SKM-1 treated with dmso at 0.1 percent for 144 hours (cell line): Measurements from ENCODE around the gene PTPRZ1.

Experiments used
- DNase-seq: peaks from one replicate; lab custom pipeline; 2025; ENCODE audit not compliant: unreplicated experiment; lab: John Stamatoyannopoulos, UW

PTPRZ1 gene

DNA sequence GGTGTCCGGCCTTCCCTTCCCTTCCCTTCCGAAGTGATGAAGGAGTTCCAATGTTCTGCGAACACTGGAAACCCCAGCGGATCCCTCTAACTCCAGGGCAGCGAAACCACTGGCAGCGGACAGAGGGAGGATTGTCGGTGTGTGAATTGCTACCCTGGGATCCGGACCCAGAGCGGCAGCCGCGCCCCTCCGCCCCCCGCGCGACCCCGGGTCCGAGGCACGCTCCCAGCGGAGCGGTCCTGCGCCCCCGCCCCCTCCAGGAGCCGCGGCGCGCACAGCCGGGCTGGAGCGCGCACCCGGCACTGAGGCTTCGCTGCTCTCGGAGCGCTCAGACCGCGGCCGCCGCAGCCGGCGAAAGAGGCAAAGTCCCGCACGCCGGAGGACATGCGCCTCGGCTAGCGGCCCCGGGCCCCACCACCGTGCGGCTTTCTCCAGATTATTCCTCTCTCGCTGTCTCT is at the start of gene PTPRZ1:
Gene PTPRZ1, plus strand, starts transcription at position 331 of the 458 bp plus-strand sequence. CDS start 339 bp downstream, outside the sequence.
- DNase-seq: no peak

DNA sequence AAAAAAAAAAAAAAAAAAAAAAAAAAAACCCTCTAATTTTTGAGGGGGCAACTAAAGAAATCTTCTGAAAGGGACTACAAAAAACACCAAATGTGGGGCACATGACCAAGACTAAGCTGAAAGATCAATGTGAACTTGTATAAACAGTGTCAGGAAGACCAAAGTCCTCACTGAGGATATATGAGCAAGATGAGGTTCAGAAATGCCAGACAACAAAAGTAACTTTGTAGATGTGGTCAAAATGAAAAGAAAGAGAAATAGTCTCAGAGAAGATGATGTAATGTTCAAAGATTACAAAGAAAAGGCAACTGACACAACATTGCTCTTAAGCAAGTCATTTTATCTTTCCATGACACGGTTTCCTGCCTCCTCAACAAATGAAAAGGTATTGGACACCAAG is 48.7 kb upstream of the PTPRZ1 start:
- DNase-seq: no peak

DNA sequence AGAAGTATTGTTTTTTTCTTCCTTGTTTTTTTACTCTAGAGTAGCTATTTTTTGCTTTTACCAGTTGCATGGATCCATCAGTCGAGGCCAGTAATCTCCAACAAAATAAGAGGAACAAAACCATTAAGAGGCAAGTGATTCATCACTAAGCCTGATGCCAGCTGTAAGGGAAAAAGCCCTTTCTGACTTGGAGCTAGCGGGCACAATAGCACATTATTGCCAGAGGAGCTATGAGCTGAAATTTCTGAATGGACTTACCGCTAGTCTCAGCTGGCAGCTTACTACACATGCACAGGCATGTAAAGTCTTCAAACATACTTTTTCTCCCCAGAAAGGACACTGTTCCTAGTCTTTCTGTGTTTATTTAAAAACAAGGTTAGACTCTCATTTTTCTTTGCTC is 41.6 kb upstream of the PTPRZ1 start:
- no peak for DNase-seq

GRCh38 chr7:121831801-121832200 is 41.2 kb upstream of the PTPRZ1 start:
- DNase-seq: no peak

DNA sequence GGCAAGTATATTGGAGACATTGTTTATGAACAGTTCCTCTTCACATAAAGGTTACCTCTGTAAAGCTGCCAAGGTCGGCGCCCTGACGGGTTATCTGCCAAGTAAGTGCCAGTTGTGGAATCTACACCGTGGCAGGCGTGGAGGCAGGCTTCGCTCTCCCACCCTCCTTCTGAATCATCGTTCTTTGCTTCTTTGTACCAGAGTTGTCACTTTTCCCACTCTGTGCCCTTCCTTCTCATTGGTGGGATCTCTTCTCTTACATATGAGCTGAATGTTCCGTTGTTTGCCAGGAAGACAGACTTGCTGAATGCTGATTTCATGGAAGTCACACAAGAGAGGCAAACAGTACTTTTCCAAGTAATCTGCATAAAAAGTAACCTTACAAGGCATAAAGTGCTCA is 40.6 kb upstream of the PTPRZ1 start:
- DNase-seq: no peak

DNA sequence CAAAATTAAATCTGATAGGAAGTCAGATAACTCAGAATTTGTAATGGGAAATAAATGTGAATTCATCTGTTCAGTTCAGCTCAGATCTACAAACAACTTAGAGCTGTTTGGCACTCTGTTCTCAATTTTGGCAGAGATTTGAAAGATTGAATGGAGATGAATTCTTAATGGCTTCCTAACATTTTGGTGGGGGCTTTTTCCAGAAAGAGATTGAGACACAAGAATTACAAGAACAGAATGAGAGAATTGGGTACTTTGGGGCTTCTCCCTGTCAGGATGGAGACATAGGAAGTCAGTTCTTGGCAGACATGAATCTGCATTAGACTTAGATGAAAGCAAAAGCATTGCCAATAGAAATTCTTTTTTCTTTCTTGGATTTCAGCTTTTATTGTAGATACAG is 39.0 kb upstream of the PTPRZ1 start:
- DNase-seq: no peak

GRCh38 chr7:121837462-121837861 is 35.5 kb upstream of the PTPRZ1 start:
- no peak for DNase-seq

- no peak for DNase-seq
Observed at GRCh38 chr7:121847041-121847440, 25.9 kb upstream of the PTPRZ1 start.

DNA sequence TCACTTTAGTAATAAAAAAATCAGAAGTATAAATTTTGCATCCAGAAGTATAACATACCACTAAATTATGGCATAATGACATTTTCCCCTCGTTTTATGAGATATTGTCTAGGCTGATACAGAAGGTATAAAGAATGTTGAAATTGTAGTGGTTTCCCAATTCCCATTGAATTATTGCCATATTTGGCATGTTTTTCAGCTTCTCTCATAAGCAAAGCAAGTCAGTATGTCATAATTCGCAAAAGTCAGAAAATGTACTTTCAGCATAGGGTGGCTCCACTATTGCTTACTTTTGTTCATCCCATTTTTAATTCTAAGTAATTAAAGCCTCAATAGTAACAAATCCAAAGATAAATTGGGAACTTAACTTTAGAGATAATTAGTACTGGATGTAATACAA is 19.7 kb upstream of the PTPRZ1 start:
- no peak for DNase-seq

DNA sequence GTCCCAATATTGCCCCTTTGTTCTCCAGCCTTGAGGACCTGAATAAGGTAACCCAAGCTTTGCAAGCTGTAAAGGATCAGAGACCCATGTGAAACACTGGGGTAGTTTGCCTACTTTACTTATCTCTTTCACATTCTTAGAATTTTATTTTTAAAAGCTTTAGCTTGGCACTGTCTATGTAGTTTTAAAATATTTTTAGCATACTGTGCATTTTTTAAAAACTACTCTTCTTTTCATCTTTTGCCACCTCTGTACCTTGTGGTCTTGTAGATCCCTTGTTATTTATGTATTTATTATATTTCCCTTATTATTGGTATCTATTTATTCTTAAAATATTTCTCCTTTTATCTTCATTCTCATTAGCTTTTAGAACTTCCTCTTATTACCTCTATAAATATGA is 12.0 kb upstream of the PTPRZ1 start:
- DNase-seq: no peak

- DNase-seq: no peak
Observed at GRCh38 chr7:121862591-121862990, 10.4 kb upstream of the PTPRZ1 start.

- no peak for DNase-seq
Observed at GRCh38 chr7:121871188-121871587, 1.8 kb upstream of the PTPRZ1 start.

DNA sequence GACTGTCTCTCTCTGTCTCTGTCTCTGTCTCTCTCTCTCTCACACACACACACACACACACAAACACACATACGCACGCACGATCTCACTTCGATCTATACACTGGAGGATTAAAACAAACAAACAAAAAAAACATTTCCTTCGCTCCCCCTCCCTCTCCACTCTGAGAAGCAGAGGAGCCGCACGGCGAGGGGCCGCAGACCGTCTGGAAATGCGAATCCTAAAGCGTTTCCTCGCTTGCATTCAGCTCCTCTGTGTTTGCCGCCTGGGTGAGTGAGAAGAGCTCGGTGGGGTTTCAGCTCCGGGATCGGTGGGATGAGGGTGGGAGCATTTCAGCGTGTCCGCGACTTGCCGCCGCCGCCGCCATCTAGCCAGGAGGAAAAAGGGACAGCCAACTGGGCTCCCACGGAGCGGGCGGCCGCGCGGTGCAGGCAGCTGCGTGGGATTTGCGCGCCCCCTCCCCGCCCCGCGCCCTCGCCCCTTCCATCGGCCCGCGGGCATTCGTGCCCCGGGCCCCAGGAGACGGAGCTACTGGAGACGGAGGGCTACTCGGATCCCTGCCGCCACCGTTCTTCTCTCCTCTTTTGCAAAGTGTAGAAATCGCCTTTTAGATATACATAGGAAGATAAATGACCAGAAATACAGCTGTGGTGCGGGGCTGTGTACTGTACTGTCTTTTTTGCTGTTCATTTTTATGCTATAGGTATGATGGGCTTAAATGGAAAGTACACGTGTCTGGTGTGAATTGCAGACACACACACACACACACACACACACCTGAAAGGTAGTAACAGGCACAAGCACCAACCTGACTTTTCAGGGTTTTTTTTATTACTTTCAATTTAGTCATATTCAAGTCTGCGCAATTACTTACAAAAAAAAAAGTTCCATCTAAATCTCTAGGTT is 581 bp downstream of the PTPRZ1 start:
- no peak for DNase-seq

DNA sequence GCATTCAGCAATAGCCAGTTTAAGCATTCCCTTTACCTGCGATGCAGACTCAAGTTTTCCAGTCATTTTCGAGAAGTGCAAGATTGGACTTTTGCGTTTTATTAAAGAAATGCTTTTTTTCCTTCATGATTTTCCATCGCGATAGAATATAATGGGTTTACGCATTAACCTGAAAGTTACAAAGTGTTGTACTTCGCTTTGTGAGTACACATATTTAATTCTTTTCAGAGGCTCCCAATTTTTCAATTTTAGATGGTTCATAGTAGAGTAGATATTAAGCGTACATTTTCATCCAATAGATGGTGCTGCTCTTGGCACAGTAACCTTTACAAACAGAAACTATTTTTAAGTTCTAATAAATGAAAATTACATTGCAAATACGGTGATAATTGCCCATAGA is 1.3 kb downstream of the PTPRZ1 start:
- DNase-seq: no peak

DNA sequence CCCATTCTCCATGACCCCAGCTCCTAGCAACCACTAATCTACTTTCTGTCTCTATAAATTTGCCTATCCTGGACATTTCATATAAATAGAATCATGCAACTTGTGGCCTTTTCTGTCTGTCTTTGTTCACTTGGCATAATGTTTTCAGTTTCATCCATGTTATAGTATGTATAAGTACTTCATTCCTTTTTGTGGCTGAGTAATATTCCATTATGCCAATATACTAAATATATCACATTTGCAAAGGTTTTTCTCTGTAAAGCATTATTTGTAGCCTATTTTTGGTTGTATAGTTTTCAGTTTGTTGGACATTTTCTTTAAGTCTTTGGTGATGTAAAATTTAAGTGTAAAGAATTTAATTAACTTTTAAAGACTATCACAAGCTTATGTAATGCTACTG is 2.2 kb downstream of the PTPRZ1 start:
- no peak for DNase-seq

DNA sequence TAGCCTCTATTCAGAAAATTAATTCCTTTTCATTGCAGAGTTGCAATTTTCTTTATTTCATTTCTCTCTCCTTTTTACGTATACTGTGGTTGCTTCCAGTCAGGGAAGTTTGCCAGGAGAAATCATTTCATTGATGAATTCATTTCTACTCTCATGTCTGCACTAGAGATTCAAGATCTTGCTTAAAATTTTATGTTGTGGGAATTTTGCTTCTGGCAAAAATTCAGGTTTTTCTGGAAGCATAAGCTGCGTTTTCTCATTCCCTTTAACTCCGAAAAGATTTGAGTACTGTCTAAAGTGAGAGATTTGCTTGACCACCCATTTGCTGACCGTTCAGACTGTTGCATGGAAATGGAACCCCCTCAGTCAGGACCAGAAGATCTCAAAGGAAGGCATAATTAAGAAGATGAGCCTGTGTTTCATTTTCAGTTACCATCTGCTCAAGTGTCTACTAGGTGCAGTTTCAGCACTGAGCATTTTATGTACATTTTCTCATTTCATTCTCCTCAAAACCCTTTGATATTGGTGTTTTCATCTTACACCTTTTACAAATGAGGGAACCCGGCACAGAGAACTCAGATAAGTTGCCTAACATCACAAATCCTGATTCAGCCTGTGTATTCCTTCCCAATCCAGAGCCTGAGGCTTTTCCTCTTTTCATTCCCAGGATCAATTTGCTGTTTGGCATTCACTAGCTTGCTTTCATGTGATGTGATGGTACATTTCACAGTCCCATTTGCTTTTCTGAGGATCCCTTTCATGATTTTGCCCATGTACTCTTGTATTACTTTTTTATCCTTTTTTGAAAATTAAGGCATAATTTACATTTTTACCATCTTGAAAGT is 3.9 kb downstream of the PTPRZ1 start:
- no peak for DNase-seq

GRCh38 chr7:121878918-121879464 is 6.0 kb downstream of the PTPRZ1 start:
- no peak for DNase-seq

DNA sequence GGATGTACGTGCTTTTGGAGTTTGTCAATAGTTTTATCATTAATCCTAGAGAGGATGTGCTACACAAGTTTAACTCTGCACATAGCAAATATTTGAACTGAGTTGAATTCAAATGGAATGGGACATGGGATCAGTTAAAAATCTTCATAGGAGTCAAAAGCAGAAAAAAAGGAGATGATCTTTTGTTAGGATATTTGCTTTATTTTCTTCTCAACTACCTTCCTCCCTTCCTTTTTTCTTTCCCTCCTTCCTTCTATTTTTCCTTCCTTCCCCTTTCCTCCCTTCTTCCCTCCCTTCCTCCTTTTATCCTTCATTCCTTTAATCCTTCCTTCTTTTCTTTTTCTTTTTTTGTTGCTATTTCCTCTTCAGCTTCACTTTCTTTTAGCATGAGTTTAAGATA is 6.6 kb downstream of the PTPRZ1 start:
- DNase-seq: no peak

DNA sequence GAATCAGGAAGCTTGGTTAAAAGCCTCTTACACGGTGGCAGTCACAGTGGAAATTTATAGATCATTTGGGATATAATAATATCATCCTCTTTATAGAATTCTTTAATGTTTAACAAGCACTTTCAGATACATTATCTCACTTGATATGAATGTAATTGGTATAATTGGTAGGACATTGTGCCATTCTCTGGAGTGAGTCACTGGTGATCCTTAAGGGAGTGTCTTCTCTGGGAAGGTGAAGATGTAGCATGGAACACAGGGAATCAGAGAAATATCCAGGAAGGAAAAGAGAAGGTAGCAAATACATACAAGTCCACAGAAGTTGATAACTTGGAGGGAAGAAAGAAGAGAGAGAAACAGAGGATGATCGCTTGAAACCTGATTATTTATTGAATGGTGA is 9.8 kb downstream of the PTPRZ1 start:
- no peak for DNase-seq

- DNase-seq: no peak
Observed at GRCh38 chr7:121885166-121885920, 12.4 kb downstream of the PTPRZ1 start.

GRCh38 chr7:121887634-121888033 is 14.7 kb downstream of the PTPRZ1 start:
- DNase-seq: no peak
